ENCODE measurements around the gene BLOC1S5. TPM values are rescaled to one million over a fixed set of nuclear protein-coding genes. Genes with fewer than 3 reads are reported as not detected.

BLOC1S5 gene
- total RNA-seq, 2 experiments from 2014 or later: 18.2 to 23.7 TPM

Other genes with a start within 250 kb of the BLOC1S5 start
- gene TXNDC5, start 153.6 kb downstream of the BLOC1S5 start, total RNA-seq: 10 to 100 TPM; 27.7 to 45.4 TPM
- gene EEF1E1, start 38.2 kb upstream of the BLOC1S5 start, total RNA-seq: 10 to 100 TPM; 32.1 to 47.1 TPM

Measured in activated CD8-positive, alpha-beta memory T cell treated with anti-CD3 and anti-CD28 coated beads, Interleukin-2, amount 10 ng/mL, durations not matched to agents 7 days and 5 days (primary cell).